HCT116 (cell line): ENCODE data around the gene FZR1.

ENCODE experiments used
- CBX3 ChIP-seq: IDR thresholded peaks from 2 replicates; pipeline ENCODE4 v1.6.1; 2012; ENCODE audit warnings: low read depth
- ELF1 ChIP-seq: IDR thresholded peaks from 2 replicates; pipeline ENCODE4 v1.6.1; 2012; ENCODE audit warnings: low read depth, borderline replicate concordance
- EZH2 ChIP-seq: fragments of 200-600 bp; sonication (generic); IDR thresholded peaks from 2 replicates; pipeline ENCODE4 v1.6.1; 2017; ENCODE audit warnings: antibody characterized with exemption, mixed run types
- POLR2A ChIP-seq: IDR thresholded peaks from 2 replicates; pipeline ENCODE4 v1.7.0; 2011; ENCODE audit warnings: borderline replicate concordance; ENCODE audit not compliant: insufficient read depth, insufficient read length; ENCODE audit errors: extremely low read depth
- POLR2AphosphoS5 ChIP-seq: IDR thresholded peaks from 2 replicates; pipeline ENCODE4 v1.6.1; 2011; ENCODE audit warnings: mild to moderate bottlenecking, low read depth, low read length, moderate library complexity
- SRF ChIP-seq: IDR thresholded peaks from 2 replicates; pipeline ENCODE4 v1.6.1; 2012; ENCODE audit warnings: low read depth
- YY1 ChIP-seq: IDR thresholded peaks from 2 replicates; pipeline ENCODE4 v1.6.1; 2011; ENCODE audit warnings: low read length, low read depth, moderate library complexity, mild to moderate bottlenecking; ENCODE audit not compliant: insufficient replicate concordance; ENCODE audit errors: extremely low read depth
- ZNF274 ChIP-seq: fragments of 200-500 bp; sonication (Bioruptor generic); IDR thresholded peaks from 2 replicates; pipeline ENCODE4 v1.6.1; 2014; ENCODE audit warnings: mild to moderate bottlenecking, low read depth, low read length, inconsistent platforms
- TF ChIP-seq, protein P1 (sequence below), 3 experiments: fragments of 200-600 bp in 1 of 3; sonication (generic) in 1 of 3; IDR thresholded peaks in 2 of 3; conservative IDR thresholded peaks in 1 of 3; 2 replicates each; pipeline ENCODE4 v1.5.1; 2012 to 2017; ENCODE audit warnings: low read depth in 2 of 3, low read length in 2 of 3, antibody characterized with exemption in 1 of 3, borderline replicate concordance in 1 of 3, control low read depth in 1 of 3, mild to moderate bottlenecking in 1 of 3, mixed read lengths in 1 of 3, mixed run types in 1 of 3, moderate library complexity in 1 of 3; ENCODE audit not compliant: insufficient read depth in 1 of 3
- TF ChIP-seq, protein P2 (sequence below): IDR thresholded peaks from 2 replicates; pipeline ENCODE4 v1.6.1; 2012
- TF ChIP-seq, protein P3 (sequence below): IDR thresholded peaks from 2 replicates; pipeline ENCODE4 v1.6.1; 2012; ENCODE audit warnings: low read depth

DNA sequence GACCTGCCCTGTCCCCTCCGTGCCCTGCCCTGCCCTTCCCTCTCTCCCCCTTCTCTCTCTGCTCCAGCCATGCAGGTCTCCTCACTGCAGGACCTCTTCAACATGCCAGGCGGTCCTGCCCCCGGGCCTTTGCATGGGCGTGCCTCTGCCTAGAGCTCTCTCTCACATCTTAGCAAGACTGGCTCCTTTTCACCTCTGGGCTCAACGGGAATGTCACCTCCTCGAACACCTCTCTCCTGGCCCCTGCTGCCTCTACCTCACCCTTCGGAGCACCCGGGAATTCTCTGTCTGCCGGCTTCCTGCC lies 45.6 kb downstream of the FZR1 start:
- TF ChIP-seq, protein P1, sequence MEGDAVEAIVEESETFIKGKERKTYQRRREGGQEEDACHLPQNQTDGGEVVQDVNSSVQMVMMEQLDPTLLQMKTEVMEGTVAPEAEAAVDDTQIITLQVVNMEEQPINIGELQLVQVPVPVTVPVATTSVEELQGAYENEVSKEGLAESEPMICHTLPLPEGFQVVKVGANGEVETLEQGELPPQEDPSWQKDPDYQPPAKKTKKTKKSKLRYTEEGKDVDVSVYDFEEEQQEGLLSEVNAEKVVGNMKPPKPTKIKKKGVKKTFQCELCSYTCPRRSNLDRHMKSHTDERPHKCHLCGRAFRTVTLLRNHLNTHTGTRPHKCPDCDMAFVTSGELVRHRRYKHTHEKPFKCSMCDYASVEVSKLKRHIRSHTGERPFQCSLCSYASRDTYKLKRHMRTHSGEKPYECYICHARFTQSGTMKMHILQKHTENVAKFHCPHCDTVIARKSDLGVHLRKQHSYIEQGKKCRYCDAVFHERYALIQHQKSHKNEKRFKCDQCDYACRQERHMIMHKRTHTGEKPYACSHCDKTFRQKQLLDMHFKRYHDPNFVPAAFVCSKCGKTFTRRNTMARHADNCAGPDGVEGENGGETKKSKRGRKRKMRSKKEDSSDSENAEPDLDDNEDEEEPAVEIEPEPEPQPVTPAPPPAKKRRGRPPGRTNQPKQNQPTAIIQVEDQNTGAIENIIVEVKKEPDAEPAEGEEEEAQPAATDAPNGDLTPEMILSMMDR (IDR thresholded peaks at IDR 0.05 in 2 of 3, conservative IDR thresholded peaks at IDR 0.05 in 1 of 3; ENCODE audit: borderline replicate concordance in 1 of 3, insufficient read depth in 1 of 3, low read depth in 2 of 3, low read length in 2 of 3) = no peak
- no peak for TF ChIP-seq ELF1
- no peak for TF ChIP-seq YY1
- TF ChIP-seq POLR2A = no peak
- TF ChIP-seq, protein P2, sequence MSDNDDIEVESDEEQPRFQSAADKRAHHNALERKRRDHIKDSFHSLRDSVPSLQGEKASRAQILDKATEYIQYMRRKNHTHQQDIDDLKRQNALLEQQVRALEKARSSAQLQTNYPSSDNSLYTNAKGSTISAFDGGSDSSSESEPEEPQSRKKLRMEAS = no peak
- TF ChIP-seq, protein P3, sequence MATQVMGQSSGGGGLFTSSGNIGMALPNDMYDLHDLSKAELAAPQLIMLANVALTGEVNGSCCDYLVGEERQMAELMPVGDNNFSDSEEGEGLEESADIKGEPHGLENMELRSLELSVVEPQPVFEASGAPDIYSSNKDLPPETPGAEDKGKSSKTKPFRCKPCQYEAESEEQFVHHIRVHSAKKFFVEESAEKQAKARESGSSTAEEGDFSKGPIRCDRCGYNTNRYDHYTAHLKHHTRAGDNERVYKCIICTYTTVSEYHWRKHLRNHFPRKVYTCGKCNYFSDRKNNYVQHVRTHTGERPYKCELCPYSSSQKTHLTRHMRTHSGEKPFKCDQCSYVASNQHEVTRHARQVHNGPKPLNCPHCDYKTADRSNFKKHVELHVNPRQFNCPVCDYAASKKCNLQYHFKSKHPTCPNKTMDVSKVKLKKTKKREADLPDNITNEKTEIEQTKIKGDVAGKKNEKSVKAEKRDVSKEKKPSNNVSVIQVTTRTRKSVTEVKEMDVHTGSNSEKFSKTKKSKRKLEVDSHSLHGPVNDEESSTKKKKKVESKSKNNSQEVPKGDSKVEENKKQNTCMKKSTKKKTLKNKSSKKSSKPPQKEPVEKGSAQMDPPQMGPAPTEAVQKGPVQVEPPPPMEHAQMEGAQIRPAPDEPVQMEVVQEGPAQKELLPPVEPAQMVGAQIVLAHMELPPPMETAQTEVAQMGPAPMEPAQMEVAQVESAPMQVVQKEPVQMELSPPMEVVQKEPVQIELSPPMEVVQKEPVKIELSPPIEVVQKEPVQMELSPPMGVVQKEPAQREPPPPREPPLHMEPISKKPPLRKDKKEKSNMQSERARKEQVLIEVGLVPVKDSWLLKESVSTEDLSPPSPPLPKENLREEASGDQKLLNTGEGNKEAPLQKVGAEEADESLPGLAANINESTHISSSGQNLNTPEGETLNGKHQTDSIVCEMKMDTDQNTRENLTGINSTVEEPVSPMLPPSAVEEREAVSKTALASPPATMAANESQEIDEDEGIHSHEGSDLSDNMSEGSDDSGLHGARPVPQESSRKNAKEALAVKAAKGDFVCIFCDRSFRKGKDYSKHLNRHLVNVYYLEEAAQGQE = no peak
- no peak for TF ChIP-seq EZH2
- no peak for TF ChIP-seq SRF
- TF ChIP-seq ZNF274 = no peak
- no peak for TF ChIP-seq POLR2AphosphoS5
- TF ChIP-seq CBX3 = no peak
